ENCODE measurements around the gene CA9.
A peak's percentile ranks its signal among the peaks of the same experiment; 100 is the strongest.
"Not testable (repeated sequence)": the region's sequence is repeated elsewhere in the genome, so short reads cannot be mapped to it uniquely, and the experiment has no call there.

Gene CA9

GRCh38 chr9:35673132-35674024 is at the start of gene CA9:
CA9 (plus strand) TSS chr9:35673928; CDS start chr9:35673960, 32 bp downstream.
- DNase-seq (ENCODE audit: low read depth): no peak

- DNase-seq (ENCODE audit: low read depth): no peak
These were observed 46.2 kb upstream of the CA9 start for GRCh38 chr9:35627575-35627974.

GRCh38 chr9:35628389-35628991 is 45.2 kb upstream of the CA9 start:
- DNase-seq (ENCODE audit: low read depth): no peak

- no peak for DNase-seq (ENCODE audit: low read depth)
These were observed 44.1 kb upstream of the CA9 start for GRCh38 chr9:35629597-35629996.

GRCh38 chr9:35635730-35636129 is 38.0 kb upstream of the CA9 start:
- no peak for DNase-seq (ENCODE audit: low read depth)

- no peak for DNase-seq (ENCODE audit: low read depth)
These were observed 37.4 kb upstream of the CA9 start for GRCh38 chr9:35636135-35636876.

- not testable (repeated sequence) for DNase-seq (ENCODE audit: low read depth)
These were observed 36.9 kb upstream of the CA9 start for GRCh38 chr9:35636877-35637246.

GRCh38 chr9:35637427-35637955 is 36.2 kb upstream of the CA9 start:
- DNase-seq (ENCODE audit: low read depth): peak; percentile 58

GRCh38 chr9:35638751-35639150 is 35.0 kb upstream of the CA9 start:
- not testable (repeated sequence) for DNase-seq (ENCODE audit: low read depth)

GRCh38 chr9:35639225-35639624 is 34.5 kb upstream of the CA9 start:
- not testable (repeated sequence) for DNase-seq (ENCODE audit: low read depth)

GRCh38 chr9:35639631-35640030 is 34.1 kb upstream of the CA9 start:
- no peak for DNase-seq (ENCODE audit: low read depth)

- DNase-seq (ENCODE audit: low read depth): not testable (repeated sequence)
These were observed 33.3 kb upstream of the CA9 start for GRCh38 chr9:35640431-35640830.

GRCh38 chr9:35641478-35641877 is 32.2 kb upstream of the CA9 start:
- not testable (repeated sequence) for DNase-seq (ENCODE audit: low read depth)

- DNase-seq (ENCODE audit: low read depth): no peak
These were observed 30.7 kb upstream of the CA9 start for GRCh38 chr9:35643046-35643445.

- DNase-seq (ENCODE audit: low read depth): not testable (repeated sequence)
These were observed 28.0 kb upstream of the CA9 start for GRCh38 chr9:35645736-35646135.

- no peak for DNase-seq (ENCODE audit: low read depth)
These were observed 27.6 kb upstream of the CA9 start for GRCh38 chr9:35646153-35646532.

- DNase-seq (ENCODE audit: low read depth): peak; percentile 92
These were observed 27.0 kb upstream of the CA9 start for GRCh38 chr9:35646533-35647265.

GRCh38 chr9:35649431-35650340 is 24.0 kb upstream of the CA9 start:
- no peak for DNase-seq (ENCODE audit: low read depth)

GRCh38 chr9:35650341-35651158 is 23.2 kb upstream of the CA9 start, which contains the start of gene SIT1:
SIT1 (minus strand) TSS chr9:35650931; CDS start chr9:35650853, 78 bp downstream.
- DNase-seq (ENCODE audit: low read depth): no peak
